ENCODE measurements around the gene ZNF552. TPM values are rescaled to one million over a fixed set of nuclear protein-coding genes. Genes with fewer than 3 reads are reported as not detected.
A peak's percentile ranks its signal among the peaks of the same experiment; 100 is the strongest.
"Not testable (repeated sequence)": the region's sequence is repeated elsewhere in the genome, so short reads cannot be mapped to it uniquely, and the experiment has no call there.

ZNF552 gene
- polyA plus RNA-seq, 3 donors = 14.2 to 26.2 (median 19.2) TPM

DNA sequence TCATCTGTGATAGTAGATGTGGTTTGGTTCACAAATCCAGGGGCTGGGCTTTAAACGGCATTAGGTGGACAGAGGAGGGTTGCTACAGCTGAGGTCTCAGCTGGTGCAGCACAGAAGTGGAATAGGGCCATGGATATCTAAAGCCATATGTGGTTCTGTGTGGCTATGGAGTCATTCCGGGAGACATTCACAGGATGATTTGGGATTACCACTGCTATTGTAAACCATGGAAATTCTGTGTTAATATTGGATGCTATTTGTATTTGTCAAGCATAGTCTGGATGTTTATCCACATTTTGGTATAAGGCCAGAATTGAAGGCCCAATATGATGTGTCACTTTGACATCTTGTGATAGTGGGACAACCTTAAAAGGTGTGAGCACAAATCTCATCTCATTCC is 8.4 kb upstream of the ZNF552 start:
- not testable (repeated sequence) for DNase-seq (ENCODE audit: extremely low read depth in 1 of 11, low read depth in 9 of 11, low spot score in 4 of 11)

DNA sequence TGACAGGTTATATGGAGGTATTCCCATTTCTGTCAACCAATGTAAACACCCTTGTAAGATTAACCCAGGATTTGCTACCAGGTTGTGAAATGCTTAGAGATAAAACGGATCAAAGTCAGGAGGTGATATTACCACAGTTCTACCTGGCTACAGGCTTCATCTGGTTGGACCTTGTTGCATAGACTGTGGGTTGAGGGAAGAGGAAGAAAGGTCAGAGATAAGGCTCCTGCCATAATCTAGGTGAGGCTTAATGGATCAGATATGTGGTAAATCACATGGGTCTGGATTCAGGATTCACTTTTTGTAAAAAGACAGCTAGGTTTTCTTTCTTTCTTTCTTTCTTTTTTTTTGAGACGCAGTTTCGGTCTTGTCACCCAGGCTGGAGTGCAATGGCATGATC is 6.8 kb upstream of the ZNF552 start:
- not testable (repeated sequence) for DNase-seq (ENCODE audit: extremely low read depth in 1 of 11, low read depth in 9 of 11, low spot score in 4 of 11)

DNA sequence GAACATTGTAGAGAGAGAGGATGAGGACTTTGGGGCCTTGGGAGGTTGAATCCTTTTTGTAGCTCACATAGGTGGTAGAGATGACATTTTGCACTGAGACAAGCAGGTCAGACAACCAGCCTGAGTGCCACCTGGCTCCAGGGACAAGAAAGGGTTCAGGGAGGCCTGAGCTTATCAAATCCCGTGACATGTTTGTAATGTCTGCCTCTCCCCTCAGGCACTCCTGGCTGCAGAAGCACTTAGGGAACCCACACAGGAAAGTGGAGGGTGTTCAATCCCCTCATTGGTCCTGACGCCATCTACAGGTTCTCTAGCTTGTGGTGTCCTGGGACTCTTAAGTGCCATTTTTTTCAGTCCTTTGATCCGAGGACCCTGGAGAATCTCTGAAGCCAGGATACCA is 6.4 kb upstream of the ZNF552 start:
- not testable (repeated sequence) for DNase-seq (ENCODE audit: extremely low read depth in 1 of 11, low read depth in 9 of 11, low spot score in 4 of 11)

DNA sequence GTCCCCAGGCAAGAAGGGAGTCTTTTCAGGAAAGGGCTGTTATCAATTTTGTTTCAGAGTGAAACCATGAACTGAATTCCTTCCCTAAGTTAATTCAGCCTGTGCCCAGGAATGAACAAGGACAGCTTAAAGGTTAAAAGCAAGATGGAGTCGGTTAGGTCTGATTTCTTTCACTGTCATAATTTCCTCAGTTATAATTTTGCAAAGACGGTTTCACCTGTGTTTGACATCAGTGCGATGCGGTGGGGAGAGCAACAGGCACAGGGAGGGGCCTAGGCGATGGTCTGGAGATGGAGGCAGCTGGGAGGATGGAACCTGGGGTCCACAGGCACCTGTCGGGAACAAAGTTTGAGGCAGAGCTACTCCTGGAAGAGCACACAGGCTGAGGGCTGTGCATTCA is 5.9 kb upstream of the ZNF552 start:
- no peak for DNase-seq (ENCODE audit: extremely low read depth in 1 of 11, low read depth in 9 of 11, low spot score in 4 of 11)

GRCh38 chr19:57819475-57820148 is 4.9 kb upstream of the ZNF552 start:
- peak; percentile 65 to 98 (median 83) for DNase-seq (ENCODE audit: extremely low read depth in 1 of 11, low read depth in 9 of 11, low spot score in 4 of 11)

- DNase-seq (ENCODE audit: extremely low read depth in 1 of 11, low read depth in 9 of 11, low spot score in 4 of 11) = no peak
Measured at GRCh38 chr19:57818378-57818777, 3.7 kb upstream of the ZNF552 start.

DNA sequence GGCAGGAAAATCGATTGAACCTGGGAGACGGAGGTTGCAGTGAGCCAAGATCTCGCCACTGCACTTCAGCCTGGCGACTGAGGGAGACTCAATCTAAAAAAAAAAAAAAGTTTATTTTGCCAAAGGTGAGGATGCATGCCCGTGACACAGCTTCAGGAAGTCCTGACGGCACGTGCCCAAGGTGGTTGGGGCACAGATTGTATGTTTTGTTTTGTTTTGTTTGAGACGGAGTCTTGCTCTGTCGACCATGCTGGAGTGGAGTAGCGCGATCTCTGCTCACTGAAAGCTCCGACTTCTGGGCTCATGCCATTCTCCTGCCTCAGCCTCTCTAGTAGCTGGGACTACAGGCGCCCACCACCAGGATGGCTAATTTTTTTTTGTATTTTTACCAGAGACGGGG is 3.3 kb upstream of the ZNF552 start:
- no peak for DNase-seq (ENCODE audit: extremely low read depth in 1 of 11, low read depth in 9 of 11, low spot score in 4 of 11)

- no peak for DNase-seq (ENCODE audit: extremely low read depth in 1 of 11, low read depth in 9 of 11, low spot score in 4 of 11)
Measured at GRCh38 chr19:57816652-57817051, 1.9 kb upstream of the ZNF552 start.

GRCh38 chr19:57815247-57816075 is 748 bp upstream of the ZNF552 start:
- DNase-seq (ENCODE audit: extremely low read depth in 1 of 11, low read depth in 9 of 11, low spot score in 4 of 11) = no peak

DNA sequence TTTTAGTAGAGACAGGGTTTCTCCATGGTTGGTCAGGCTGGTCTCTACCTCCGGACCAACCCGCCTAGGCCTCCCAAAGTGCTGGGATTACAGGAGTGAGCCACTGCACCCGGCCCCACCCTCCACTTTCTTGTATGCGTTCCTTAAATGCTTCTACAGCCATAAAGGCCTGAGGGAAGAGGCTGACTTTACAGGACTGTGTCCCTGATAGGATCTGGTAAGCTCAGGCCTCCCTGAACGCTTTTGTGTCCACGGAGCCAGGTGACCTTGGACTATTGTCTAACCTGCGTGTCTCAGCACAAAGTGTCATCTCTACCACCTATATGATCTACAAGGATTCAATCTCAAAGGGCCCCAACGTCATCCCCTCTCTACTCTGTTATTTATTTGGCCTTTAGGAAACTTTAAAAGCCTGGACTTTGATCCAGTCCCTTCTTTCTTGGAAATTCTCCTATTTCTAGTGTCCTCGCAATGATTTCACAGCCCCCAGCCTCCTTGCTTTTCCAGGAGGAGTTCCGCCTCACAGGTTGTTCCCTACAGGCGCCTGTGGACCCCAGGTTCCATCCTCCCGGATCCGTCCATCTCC is 701 bp downstream of the ZNF552 start:
- DNase-seq (ENCODE audit: extremely low read depth in 1 of 11, low read depth in 9 of 11, low spot score in 4 of 11) = no peak

DNA sequence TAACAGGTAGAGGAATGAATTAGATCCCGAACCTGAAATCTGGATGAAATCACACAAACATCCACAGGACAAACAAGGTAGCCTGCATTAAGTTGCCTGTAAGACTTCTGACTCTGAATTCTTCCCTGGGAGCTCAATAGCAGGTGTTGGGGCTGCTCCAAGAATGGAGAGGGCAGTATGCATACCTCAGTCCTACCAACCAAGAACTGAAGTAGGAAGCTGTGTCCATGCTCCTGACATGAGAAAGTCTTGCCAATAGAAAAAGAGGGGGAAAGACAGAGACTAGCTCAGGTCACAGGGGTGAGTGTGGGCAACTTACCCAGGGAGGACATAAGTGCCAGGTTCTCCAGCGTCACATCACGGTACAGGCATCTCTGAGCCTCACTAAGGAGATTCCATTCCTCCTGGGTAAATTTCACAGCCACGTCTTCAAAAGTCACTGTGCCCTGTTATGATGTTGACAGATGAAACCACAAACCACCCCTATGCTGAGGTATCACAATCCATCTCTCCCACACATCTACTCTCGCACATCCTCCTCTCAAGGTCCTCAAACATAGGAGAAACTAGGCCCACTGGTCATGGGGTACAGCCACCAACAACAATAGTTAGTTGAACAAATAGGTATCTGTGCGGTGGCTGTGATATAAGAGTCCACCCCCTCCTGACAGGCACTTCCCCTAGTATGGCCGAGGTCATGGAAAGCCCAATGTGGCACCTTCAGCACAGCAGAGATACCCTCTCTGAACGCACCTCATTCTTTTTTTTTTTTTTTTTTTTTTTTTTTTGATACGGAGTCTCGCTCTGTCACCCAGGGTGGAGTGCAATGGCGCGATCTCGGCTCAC is 1.5 kb downstream of the ZNF552 start:
- not testable (repeated sequence) for DNase-seq (ENCODE audit: extremely low read depth in 1 of 11, low read depth in 9 of 11, low spot score in 4 of 11)

DNA sequence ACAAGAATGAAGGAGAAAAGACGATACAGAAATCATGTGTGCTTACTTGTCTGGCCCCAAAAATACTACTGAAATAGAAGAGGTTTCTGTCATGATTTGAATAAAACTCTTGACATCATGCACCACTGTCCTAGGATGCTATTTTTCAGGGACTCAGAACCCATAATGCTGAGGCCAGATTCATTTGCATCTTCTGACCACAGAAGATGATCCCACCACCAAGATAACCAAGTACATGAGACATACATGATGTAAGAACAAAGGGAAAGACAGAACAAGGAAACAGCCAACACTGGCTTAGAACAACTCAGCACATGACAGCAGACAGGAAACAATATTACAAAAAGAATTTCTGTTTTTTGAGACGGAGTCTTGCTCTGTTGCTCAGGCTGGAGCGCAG is 2.5 kb downstream of the ZNF552 start:
- no peak for DNase-seq (ENCODE audit: extremely low read depth in 1 of 11, low read depth in 9 of 11, low spot score in 4 of 11)

DNA sequence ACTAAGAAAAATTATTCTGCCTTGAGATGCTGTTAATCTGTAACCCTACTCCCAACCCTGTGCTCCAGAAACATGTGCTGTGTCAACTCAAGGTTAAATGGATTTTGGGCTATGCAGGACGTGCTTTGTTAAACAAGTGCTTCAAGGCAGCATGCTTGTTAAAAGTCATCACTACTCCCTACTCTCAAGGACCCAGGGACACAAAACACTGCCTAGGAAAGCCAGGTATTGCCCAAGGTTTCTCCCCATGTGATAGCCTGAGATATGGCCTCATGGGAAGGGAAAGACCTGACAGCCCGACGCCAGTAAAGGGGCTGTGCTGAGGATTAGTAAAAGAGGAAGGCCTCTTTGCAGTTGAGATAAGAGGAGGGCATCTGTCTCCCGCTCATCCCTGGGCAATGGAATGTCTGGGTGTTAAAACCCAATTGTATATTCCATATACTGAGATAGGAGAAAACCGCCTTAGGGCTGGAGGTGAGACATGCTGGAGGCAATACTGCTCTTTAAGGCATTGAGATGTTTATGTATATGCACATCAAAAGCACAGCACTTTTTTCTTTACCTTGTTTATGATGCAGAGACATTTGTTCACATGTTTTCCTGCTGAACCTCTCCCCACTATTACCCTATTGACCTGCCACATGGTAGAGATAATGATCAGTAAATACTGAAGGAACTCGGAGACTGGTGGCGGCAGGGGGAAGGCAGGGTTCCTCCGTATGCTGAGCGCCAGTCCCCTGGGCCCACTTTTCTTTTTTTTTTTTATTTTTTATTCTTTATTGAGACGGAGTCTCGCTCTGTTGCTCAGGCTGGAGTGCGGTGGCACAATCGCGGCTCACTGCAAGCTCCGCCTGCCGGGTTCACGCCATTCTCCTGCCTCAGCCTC is 4.1 kb downstream of the ZNF552 start:
- not testable (repeated sequence) for DNase-seq (ENCODE audit: extremely low read depth in 1 of 11, low read depth in 9 of 11, low spot score in 4 of 11)

GRCh38 chr19:57807541-57807940 is 7.2 kb downstream of the ZNF552 start:
- DNase-seq (ENCODE audit: extremely low read depth in 1 of 11, low read depth in 9 of 11, low spot score in 4 of 11) = no peak

DNA sequence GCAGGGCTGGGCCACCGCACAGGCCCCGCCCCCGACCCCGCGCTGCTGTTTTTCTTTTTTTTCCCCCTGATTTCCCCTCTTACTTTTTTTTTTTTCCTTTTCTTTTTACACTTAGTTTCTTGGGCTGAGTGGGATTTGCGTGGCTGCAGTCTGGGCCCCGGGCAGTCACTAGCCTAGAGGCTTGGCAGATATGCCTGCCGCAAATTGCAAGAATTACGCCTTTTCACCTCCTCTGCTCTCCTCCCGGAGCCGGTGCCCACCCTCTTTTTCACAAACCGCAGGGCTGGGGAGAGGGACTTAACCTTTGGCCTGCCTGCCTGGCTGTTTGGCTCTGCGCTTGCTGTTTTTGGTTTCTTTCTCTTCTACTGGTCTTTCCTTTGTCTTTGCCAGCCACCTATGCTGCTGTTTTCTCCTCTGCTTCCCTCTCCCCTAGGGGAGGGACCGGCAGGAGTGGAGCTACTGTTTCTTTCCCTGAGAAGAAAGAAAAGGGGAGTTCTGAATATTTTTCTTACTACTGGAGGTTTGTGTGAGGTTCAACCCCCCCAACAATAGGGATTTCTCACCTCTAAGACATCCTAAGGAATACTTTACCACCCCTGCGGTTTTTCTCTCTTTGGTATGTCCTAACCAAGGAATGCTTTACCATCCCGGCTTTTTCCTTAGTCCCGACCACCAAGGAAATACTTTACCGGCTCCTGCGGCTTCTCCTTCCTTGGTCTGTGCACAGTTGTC is 11.0 kb downstream of the ZNF552 start:
- DNase-seq (ENCODE audit: extremely low read depth in 1 of 11, low read depth in 9 of 11, low spot score in 4 of 11) = peak in 4 of 11 donors; percentile 39 to 54 (median 49)

DNA sequence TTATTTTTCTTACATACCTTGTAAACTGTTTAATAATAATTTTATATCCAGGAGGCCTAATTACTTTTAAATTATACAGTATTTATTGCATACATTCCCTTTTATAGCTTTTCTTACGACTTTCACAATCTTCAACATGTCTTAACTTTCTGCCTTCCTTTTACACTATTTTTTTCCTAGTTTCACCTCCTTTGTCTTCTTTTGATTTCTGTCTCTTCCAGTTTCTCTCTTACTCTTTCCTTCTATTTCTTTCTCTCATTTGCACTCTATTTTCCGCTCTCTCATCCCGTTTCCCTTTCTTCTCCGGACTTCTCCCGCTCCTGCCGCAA is 11.5 kb downstream of the ZNF552 start:
- no peak for DNase-seq (ENCODE audit: extremely low read depth in 1 of 11, low read depth in 9 of 11, low spot score in 4 of 11)

DNA sequence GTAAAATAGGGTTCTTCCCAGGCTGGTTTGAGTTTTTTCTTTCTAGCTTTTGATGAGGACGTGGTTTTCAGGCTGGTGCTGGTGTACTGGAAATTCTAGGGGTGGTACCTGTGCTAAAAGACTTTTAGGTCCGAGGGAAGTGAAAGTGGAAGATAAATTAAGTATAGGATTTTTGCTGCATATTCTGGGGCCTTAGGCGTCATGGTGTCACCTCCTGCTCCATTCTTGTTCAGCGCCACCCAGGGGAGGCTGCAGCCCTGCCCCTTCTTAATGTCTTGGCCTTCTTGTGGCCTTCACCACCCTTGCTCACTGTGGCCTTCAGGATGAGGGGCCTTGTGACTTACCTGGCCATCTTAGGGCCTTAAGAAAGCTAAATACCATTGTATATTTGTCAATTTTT is 12.4 kb downstream of the ZNF552 start:
- no peak for DNase-seq (ENCODE audit: extremely low read depth in 1 of 11, low read depth in 9 of 11, low spot score in 4 of 11)

DNA sequence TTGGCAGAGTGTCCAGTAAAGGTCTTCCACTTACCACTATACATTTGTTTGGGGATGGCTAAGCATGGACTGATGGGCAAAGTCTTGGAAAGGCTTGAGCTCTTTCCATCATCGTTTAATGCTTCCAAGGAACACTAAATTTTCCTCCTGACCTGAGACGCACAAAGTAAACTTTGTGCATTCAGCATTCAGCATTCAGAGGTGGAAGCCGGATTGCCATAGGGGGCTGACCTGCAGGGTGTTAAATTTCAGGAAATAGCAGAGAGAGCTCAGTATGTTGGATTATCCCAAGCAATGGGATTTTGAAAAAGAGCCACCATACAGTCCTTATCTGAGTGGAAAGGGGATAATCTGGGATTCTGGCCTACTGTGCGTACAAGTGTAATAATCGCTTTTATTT is 14.0 kb downstream of the ZNF552 start:
- DNase-seq (ENCODE audit: extremely low read depth in 1 of 11, low read depth in 9 of 11, low spot score in 4 of 11) = no peak
